HG03095 (cell line): ENCODE results near the gene HSPA12B.

Source experiments
- ATAC-seq: cut with Tn5 transposase; IDR thresholded peaks from one replicate; pipeline ENCODE4 v1.9.1; 2021; ENCODE audit warnings: moderate library complexity; ENCODE audit not compliant: unreplicated experiment

HSPA12B gene

GRCh38 chr20:3732327-3733118, at the start of gene HSPA12B:
Gene HSPA12B, plus strand, starts transcription at chr20:3732685. Its CDS starts 5,990 bp downstream, at chr20:3738675.
- no peak for ATAC-seq

- no peak for ATAC-seq
Measured at GRCh38 chr20:3685341-3685740, 47.1 kb upstream of the HSPA12B start.

- ATAC-seq, result no peak
Measured at GRCh38 chr20:3686421-3686820, 46.1 kb upstream of the HSPA12B start.

GRCh38 chr20:3686867-3687321, 45.6 kb upstream of the HSPA12B start:
- no peak for ATAC-seq

DNA sequence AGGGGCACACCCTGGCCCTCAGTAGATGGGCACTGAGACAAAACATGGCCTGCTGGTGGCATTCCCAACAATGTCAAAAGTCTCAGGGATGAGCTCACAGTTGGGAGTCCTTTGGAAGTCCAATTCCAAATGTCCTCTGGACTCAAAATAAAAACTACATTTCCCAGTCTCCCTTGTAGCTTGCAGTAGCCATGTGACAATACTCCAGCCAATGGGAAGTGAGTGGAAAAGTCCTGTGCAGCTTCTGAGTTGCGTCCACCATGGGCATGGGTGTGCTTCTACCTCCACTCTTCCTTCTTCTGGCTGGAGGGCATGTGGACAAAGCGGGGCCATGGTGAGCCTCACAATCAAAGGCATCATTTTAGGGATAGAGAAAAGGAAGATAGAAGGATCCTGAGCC, 44.8 kb upstream of the HSPA12B start:
- no peak for ATAC-seq

DNA sequence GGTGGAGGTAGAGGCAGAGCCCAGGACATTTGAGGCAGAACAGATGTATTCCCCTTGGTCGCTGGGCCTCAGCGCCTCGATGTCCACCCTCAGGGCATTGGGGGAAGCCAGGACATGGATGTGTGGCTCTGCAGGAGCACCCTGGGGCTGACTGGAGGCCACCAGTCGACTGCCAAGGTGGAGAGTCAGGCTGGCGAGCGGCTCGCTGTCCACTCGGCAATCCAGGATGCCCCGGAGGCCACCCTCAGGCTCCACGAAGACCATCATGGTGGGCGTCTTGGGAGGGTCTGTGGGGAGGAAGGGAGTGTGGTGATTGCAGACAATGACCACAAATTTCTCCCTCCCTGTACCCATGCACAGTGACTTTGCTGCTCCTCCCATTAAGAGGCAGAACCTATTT, 42.5 kb upstream of the HSPA12B start:
- no peak for ATAC-seq

- no peak for ATAC-seq
Measured at GRCh38 chr20:3690413-3690812, 42.1 kb upstream of the HSPA12B start.

DNA sequence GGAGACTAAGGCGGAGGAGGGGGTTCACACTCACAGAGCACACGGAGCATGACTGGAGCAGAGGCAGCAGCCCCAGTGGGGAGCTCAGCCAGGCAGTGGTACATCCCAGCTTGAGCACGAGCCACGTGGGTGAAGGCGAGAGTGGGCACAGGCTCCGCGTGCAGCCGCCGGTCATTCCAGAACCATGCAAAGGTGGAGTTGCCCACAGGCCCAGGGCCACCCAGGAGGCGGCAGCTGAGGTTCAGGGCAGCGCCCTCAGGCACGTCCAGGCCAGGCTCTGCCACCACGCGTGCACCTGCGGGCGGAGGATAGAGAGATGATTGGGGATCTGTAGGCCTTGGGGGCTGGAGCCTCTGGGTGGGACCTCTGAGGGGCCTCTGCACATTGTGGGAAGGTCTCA, 41.2 kb upstream of the HSPA12B start:
- no peak for ATAC-seq

DNA sequence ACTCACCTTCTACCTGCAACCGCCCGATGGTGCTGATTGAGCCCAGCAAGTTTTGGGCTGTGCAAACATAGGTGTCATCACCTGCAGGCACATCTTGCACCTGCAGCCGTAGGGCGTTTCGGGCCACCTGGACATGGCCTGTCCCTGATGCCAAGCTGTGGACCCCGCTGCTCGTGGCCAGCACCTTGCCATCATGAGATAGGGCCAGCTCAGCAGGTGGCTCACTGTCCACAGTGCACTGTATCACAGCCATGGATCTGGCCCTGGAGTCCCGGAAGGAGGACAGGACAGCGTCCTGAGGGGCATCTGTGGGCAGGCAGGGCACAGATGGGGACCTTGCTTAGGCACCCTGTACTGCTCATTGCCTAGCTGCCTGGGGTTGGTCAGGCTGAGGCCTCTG, 40.6 kb upstream of the HSPA12B start:
- no peak for ATAC-seq

DNA sequence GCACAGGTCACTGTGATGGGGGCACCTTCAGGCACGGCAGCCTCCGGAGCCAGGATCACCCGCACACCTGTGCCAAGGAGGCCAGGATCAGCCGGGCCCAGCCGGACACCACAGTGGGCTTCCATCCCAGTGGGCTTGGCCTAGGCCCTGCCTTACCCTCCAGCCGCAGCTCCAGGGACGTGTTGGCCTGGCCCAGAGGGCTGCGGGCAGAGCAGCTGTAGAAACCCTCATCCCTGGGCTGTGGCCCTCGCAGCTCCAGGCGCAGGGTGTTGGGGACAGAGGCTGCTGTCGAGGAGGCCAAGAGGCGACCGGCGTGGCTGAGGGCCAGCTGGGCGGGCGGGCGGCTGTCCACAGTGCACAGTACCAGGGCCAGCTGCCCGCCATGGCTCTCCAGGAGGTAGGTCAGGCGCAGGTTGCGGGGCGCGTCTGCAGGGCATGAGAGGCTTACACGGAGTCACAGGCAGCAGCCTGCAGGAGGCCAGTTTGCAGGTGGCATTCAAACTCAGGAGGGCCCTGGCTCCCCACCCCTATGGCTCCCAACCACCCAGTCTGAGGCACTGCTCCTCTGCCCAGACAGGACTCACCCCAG, 39.7 kb upstream of the HSPA12B start:
- no peak for ATAC-seq

- ATAC-seq, result no peak
Measured at GRCh38 chr20:3693376-3693775, 39.1 kb upstream of the HSPA12B start.

- no peak for ATAC-seq
Measured at GRCh38 chr20:3694864-3695263, 37.6 kb upstream of the HSPA12B start.

- ATAC-seq, result no peak
Measured at GRCh38 chr20:3696200-3696599, 36.3 kb upstream of the HSPA12B start.

- ATAC-seq, result no peak
Measured at GRCh38 chr20:3696745-3697587, 35.5 kb upstream of the HSPA12B start.

DNA sequence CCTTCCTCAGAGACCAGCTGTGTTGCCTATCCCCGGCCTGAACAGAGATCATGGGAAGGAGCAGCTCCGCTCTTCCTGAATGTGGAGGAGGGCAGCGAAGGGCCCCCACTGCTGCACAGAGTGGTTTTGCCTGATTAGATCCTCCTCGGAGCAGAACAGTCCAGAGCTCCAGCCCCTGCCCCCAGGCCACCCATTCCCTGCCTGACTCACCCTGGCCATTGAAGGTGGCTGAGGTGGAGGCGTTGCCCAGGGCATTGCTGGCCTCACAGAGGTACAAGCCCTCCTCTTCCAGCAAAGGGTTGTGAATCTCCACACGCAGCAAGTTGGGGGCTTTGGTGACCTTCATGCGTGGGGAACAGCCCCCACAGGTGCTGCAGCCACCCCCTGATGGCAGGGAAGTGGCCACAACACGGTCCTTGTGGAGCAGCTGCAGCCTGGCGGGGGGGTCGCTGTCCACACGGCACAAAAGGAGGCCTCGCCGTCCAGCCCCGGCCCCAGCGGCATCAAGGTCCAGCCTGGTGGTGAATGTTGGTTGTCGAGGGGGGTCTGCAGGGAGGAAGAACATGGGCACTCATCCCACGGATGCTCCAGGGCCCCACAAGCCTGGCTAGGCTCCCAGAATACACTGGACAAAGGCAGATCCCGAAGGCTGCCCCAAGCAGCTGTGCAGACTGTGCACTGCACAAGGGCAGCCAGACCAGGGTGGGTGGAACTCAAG, 34.7 kb upstream of the HSPA12B start:
- no peak for ATAC-seq

DNA sequence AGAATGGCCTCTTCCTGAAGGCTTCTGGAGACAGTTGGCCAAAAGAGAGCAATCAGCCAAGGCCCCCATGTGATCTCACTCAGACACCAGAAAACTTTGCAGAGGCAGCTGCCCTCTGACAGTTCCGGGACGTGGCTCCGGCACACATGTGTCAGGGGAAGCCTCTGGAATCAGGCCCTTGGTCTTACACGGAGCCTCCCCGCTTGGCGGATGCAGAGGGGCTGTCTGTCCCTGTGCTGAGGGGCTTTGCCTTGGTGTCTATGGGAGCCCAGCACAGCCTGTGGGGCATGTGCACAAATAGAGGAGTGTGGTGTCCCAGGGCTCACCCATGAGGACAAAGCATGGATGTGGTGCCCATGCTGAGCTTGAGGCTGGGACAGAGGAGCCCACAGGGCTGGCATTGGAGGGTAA, 33.9 kb upstream of the HSPA12B start:
- no peak for ATAC-seq

- no peak for ATAC-seq
Measured at GRCh38 chr20:3699037-3699436, 33.4 kb upstream of the HSPA12B start.

DNA sequence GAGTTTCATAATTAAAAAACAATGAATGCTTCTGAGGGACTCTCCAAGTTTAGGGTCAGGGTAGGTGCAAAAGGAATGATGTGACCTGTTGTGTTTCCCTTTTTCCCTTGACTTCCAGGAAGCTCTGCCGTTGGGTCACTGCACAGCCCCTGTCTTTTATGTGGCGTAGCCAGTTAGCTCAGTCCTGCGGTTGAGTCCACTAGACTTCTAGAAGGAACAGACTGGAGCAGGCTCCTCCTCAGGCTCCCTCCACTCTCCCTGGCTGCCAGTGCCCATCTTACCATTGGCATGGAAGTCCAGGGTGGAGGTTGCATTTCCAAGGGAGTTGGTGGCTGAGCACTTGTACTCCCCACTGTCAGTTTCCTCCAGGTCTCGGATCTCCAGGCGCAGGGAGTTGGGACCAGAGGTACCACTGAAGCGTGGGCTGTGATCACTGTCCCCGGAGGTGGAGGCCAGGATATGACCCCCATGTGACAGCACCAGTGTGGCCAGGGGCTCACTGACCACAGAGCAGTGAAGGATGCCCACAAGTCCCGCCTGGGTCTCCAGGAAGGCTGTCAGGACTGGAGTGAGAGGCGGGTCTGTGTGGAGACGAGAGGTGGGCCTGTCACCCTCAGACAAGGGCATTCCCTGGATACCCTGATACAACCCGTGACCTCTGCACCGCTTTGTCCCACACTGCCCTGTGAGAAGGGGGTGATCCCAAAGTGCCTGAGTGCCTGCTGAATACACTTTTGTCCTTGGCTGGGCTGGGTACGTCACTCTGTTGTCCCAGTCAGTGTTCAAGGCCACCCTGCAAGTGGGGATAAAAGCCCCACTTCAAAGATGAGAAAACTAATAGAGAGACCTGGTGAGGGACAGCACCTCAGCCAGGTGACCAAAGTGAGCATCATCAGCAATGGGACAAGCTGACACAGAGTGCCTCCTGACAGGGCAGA, 31.2 kb upstream of the HSPA12B start:
- ATAC-seq, result no peak

DNA sequence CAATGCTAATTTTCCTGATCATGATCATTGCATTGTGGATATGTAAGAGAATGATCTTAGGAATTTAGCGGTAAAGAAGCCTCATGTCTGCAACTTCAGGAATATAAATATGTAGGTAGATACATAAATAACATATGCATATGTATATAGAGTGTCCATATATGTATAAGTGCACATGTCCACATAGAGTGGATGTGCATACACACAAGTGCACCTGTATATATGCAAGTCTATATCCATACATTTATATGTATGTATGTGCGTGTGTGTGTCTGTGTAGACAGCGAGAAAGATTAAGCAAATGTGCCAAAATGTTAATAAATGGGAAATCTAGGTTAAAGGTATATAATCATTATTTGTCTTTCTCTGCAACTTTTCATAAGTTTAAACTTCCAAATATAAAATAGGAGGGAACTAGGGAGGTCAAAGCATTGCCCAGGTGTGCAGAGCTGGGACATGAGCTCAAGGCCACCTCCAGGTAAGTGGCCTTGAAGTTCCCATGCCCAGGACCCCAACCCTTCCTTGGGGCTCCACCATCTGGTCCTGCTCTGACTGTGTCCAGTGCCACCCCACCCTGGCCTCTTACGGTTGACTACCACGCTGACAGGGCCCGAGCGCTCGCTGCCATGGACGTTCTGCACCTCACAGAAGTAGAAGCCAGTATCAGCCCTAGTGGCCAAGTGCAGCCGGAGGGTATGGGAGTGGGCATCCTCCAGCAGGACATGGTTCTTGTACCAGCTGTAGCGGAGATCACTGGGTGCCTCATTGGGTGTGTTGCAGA, 29.7 kb upstream of the HSPA12B start:
- no peak for ATAC-seq
